ENCODE results near the gene NEK8. TPM values are rescaled to one million over a fixed set of nuclear protein-coding genes. Genes with fewer than 3 reads are reported as not detected.

The NEK8 gene
- polyA plus RNA-seq, 1 donor from 2014 or later: 1.5 TPM

DNA sequence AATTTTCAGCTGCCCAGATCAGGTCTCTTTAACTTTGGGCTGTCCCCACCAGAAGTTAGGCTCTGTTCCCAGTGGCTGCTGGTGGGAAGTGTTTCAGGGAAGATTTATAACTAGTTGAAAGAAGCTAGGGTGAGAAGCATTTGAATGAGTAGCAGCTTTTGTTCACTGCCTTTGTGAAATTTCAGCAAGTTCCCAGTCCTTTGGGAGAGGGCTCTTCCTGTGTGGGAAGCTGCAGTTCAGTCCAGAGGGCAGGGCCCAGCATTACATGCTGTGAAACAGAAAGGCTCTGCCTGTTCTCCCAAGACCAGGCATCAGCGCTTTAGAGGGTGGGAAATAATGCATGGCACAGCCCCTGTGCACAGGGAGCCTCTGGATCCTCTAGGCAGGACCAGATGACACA, 34.7 kb upstream of the NEK8 start:
- Histone ChIP-seq H3F3A (ENCODE audit: insufficient read depth, low read length, poor library complexity, severe bottlenecking) (no peaks in the 10 kb centered on the region), H3K4me3 (ENCODE audit: low read length) (no peak overlapping the region), H3K36me3 (ENCODE audit: insufficient read depth, low read length) (peaks cover 11% of the 10 kb centered on the region), H3K4me2 (ENCODE audit: low read length) (no peak overlapping the region), H3K9me2 (ENCODE audit: insufficient read depth, low read length) (no peaks in the 10 kb centered on the region), H3K9me3 (ENCODE audit: low read length) (no peaks in the 10 kb centered on the region), H3K79me2 (replicated peaks; ENCODE audit: insufficient read depth, low read length) (no peaks in the 10 kb centered on the region), H3K27me3 (ENCODE audit: insufficient read depth, low read depth, low read length) (no peaks in the 10 kb centered on the region), H3K27ac (ENCODE audit: low read length) (no peak overlapping the region), H2AFZ (ENCODE audit: low read depth, low read length) (no peak overlapping the region), H4K20me1 (ENCODE audit: insufficient read depth) (no peaks in the 10 kb centered on the region), H3K9ac (ENCODE audit: low read length) (no peak overlapping the region)
- TF ChIP-seq TAF1 (IDR thresholded peaks at IDR 0.05; ENCODE audit: low read depth): no peak
- TF ChIP-seq POLR2AphosphoS5 (IDR thresholded peaks at IDR 0.05): no peak
- no peak for TF ChIP-seq EP300 (conservative IDR thresholded peaks at IDR 0.05; ENCODE audit: poor library complexity, severe bottlenecking)

DNA sequence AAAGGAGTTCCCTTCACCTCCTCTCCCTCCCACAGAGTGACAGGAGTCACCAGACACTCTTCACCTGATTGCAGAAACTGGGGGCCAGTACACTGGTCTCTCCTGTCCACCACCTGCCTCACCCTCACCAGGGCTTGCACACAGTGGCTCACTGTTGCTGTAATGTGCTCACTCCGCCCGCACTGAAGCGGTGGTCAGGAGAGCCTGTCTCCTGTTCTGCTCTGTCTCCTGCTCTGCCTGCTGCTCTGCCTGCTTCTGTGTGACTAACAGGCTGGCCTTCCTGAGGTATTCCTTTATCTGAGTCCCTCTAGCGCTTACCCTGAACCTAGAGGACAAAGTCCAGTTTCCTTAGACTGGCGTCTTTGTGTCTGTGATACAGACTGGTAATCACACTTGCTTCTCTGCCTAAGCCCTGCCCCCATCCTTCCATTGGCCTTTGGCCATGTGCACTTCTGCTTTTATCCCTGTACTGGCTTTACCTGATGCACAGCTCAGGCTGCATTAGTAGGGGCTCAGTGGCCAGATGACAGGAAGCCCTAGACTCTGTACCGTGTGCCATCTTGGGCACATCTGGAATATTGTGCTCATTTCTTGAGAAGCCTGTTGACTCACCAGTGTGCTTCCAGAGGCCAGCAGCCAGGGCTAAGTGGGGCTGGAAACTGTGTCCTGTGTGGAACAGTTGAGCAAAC, 30.2 kb upstream of the NEK8 start:
- H3K27me3 ChIP-seq (ENCODE audit: insufficient read depth, low read depth, low read length): no peaks in the 10 kb centered on the region
- H3K9me2 ChIP-seq (ENCODE audit: insufficient read depth, low read length): no peaks in the 10 kb centered on the region
- H3F3A ChIP-seq (ENCODE audit: insufficient read depth, low read length, poor library complexity, severe bottlenecking): no peaks in the 10 kb centered on the region
- no peaks in the 10 kb centered on the region for H3K9me3 ChIP-seq (ENCODE audit: low read length)
- H3K9ac ChIP-seq (ENCODE audit: low read length): no peak overlapping the region
- no peak overlapping the region for H2AFZ ChIP-seq (ENCODE audit: low read depth, low read length)
- H3K4me2 ChIP-seq (ENCODE audit: low read length): no peak overlapping the region
- H4K20me1 ChIP-seq (ENCODE audit: insufficient read depth): no peaks in the 10 kb centered on the region
- no peaks in the 10 kb centered on the region for H3K79me2 ChIP-seq (replicated peaks; ENCODE audit: insufficient read depth, low read length)
- H3K27ac ChIP-seq (ENCODE audit: low read length): no peak overlapping the region
- peaks cover 5% of the 10 kb centered on the region for H3K36me3 ChIP-seq (ENCODE audit: insufficient read depth, low read length)
- TF ChIP-seq EZH2 (IDR thresholded peaks at IDR 0.05; ENCODE audit: borderline replicate concordance, insufficient read depth, low read length, poor library complexity, severe bottlenecking) (no peak), SMC3 (conservative IDR thresholded peaks at IDR 0.05; ENCODE audit: poor library complexity) (no peak), POLR2AphosphoS5 (IDR thresholded peaks at IDR 0.05) (no peak), EP300 (conservative IDR thresholded peaks at IDR 0.05; ENCODE audit: poor library complexity, severe bottlenecking) (no peak), RAD21 (conservative IDR thresholded peaks at IDR 0.05) (no peak), TAF1 (IDR thresholded peaks at IDR 0.05; ENCODE audit: low read depth) (no peak), MXI1 (conservative IDR thresholded peaks at IDR 0.05; ENCODE audit: poor library complexity, severe bottlenecking) (no peak)
- TF ChIP-seq, protein P1, sequence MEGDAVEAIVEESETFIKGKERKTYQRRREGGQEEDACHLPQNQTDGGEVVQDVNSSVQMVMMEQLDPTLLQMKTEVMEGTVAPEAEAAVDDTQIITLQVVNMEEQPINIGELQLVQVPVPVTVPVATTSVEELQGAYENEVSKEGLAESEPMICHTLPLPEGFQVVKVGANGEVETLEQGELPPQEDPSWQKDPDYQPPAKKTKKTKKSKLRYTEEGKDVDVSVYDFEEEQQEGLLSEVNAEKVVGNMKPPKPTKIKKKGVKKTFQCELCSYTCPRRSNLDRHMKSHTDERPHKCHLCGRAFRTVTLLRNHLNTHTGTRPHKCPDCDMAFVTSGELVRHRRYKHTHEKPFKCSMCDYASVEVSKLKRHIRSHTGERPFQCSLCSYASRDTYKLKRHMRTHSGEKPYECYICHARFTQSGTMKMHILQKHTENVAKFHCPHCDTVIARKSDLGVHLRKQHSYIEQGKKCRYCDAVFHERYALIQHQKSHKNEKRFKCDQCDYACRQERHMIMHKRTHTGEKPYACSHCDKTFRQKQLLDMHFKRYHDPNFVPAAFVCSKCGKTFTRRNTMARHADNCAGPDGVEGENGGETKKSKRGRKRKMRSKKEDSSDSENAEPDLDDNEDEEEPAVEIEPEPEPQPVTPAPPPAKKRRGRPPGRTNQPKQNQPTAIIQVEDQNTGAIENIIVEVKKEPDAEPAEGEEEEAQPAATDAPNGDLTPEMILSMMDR (IDR thresholded peaks at IDR 0.05; ENCODE audit: poor library complexity, severe bottlenecking): no peak
- TF ChIP-seq, protein P2, sequence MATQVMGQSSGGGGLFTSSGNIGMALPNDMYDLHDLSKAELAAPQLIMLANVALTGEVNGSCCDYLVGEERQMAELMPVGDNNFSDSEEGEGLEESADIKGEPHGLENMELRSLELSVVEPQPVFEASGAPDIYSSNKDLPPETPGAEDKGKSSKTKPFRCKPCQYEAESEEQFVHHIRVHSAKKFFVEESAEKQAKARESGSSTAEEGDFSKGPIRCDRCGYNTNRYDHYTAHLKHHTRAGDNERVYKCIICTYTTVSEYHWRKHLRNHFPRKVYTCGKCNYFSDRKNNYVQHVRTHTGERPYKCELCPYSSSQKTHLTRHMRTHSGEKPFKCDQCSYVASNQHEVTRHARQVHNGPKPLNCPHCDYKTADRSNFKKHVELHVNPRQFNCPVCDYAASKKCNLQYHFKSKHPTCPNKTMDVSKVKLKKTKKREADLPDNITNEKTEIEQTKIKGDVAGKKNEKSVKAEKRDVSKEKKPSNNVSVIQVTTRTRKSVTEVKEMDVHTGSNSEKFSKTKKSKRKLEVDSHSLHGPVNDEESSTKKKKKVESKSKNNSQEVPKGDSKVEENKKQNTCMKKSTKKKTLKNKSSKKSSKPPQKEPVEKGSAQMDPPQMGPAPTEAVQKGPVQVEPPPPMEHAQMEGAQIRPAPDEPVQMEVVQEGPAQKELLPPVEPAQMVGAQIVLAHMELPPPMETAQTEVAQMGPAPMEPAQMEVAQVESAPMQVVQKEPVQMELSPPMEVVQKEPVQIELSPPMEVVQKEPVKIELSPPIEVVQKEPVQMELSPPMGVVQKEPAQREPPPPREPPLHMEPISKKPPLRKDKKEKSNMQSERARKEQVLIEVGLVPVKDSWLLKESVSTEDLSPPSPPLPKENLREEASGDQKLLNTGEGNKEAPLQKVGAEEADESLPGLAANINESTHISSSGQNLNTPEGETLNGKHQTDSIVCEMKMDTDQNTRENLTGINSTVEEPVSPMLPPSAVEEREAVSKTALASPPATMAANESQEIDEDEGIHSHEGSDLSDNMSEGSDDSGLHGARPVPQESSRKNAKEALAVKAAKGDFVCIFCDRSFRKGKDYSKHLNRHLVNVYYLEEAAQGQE (IDR thresholded peaks at IDR 0.05; ENCODE audit: borderline replicate concordance): no peak
- H3K4me3 ChIP-seq (ENCODE audit: low read length): no peak overlapping the region
